ENCODE data around the gene RSPH6A. TPM values are rescaled to one million over a fixed set of nuclear protein-coding genes. Genes with fewer than 3 reads are reported as not detected.

The RSPH6A gene
- total and polyA plus RNA-seq, 10 of the 15 experiments (the other 5 are each of a cell fraction or from before 2014, with no cell fraction given), result 0.03 to 0.41 (median 0.22) TPM; not detected in 4

- TF ChIP-seq ATF3 (IDR thresholded peaks at IDR 0.05; ENCODE audit: borderline replicate concordance, extremely low read depth, low read depth, low read length) (peak; percentile 89; the same call in 1 of the 2 replicates), BCL3 (IDR thresholded peaks at IDR 0.05; ENCODE audit: borderline replicate concordance, insufficient read depth, low read depth, low read length, poor library complexity, severe bottlenecking) (peak; percentile 34), ELK1 (IDR thresholded peaks at IDR 0.05; ENCODE audit: low read depth, low read length) (no peak; the same call in 1 of the 2 replicates), USF1 (IDR thresholded peaks at IDR 0.05; ENCODE audit: borderline replicate concordance, extremely low read length, insufficient read depth, low read depth, low read length) (peak; percentile 75), PBX3 (IDR thresholded peaks at IDR 0.05; ENCODE audit: insufficient replicate concordance, low read depth, low read length) (peak; percentile 6), SMC3 (IDR thresholded peaks at IDR 0.05; ENCODE audit: borderline replicate concordance, low read length) (peak; percentile 85), ESRRA (IDR thresholded peaks at IDR 0.05; ENCODE audit: low read length) (peak; percentile 54; the same call in 1 of the 2 replicates), RUNX3 (IDR thresholded peaks at IDR 0.05; ENCODE audit: low read length) (peak; percentile 97), IRF3 (IDR thresholded peaks at IDR 0.05) (no peak), ZNF384 (IDR thresholded peaks at IDR 0.05; ENCODE audit: borderline replicate concordance, low read depth, low read length) (peak; percentile 100), USF2 (IDR thresholded peaks at IDR 0.05; ENCODE audit: borderline replicate concordance, low read depth, low read length) (peak; percentile 68), YY1 (IDR thresholded peaks at IDR 0.05; ENCODE audit: low read depth, low read length) (peak; percentile 80), IRF4 (IDR thresholded peaks at IDR 0.05; ENCODE audit: low read depth, low read length) (0 out of 2 replicates have a peak, but pooled peaks have one; percentile 11), ZNF207 (IDR thresholded peaks at IDR 0.05; ENCODE audit: borderline replicate concordance) (no peak), TBL1XR1 (IDR thresholded peaks at IDR 0.05; ENCODE audit: low read depth, low read length) (0 out of 2 replicates have a peak, but pooled peaks have one; percentile 32), CEBPZ (IDR thresholded peaks at IDR 0.05; ENCODE audit: low read depth, low read length) (no peak), IKZF1 (conservative IDR thresholded peaks at IDR 0.05) (no peak)
Observed at GRCh38 chr19:45817010-45817724, 2.1 kb upstream of the RSPH6A start (continued).
